NCI-H2227 (cell line): ENCODE data around the gene TAS2R4.
"Not testable (repeated sequence)": the region's sequence is repeated elsewhere in the genome, so short reads cannot be mapped to it uniquely, and the experiment has no call there.

ENCODE experiments used
- DNase-seq: peaks from one replicate; lab custom pipeline; 2025; ENCODE audit not compliant: unreplicated experiment; lab: John Stamatoyannopoulos, UW

The TAS2R4 gene

DNA sequence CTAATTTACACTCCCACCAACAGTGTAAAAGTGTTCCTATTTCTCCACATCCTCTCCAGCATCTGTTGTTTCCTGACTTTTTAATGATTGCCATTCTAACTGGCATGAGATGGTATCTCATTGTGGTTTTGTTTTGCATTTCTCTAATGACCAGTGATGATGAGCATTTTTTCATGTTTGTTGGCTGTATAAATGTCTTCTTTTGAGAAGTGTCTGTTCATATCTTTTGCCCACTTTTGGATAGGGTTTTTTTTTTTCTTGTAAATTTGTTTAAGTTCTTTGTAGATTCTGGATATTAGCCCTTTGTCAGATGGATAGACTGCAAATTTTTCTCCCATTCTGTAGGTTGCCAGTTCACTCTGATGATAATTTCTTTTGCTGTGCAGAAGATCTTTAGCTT lies 46.0 kb downstream of the TAS2R4 start:
- DNase-seq: not testable (repeated sequence)
